ENCODE measurements around the gene KCTD19.

GRCh38 chr16:67246756-67247191 lies 79.8 kb downstream of the KCTD19 start:
- TF ChIP-seq CTCF (IDR thresholded peaks at IDR 0.05; ENCODE audit: low read depth, low read length), result no peak
- no peak for TF ChIP-seq EZH2phosphoT487 (IDR thresholded peaks at IDR 0.05; ENCODE audit: low read depth)
